ENCODE data around the gene KNDC1. TPM values are rescaled to one million over a fixed set of nuclear protein-coding genes. Genes with fewer than 3 reads are reported as not detected.

The KNDC1 gene
- total RNA-seq, 2 donors from 2014 or later = 0.59 to 1.8 TPM

DNA sequence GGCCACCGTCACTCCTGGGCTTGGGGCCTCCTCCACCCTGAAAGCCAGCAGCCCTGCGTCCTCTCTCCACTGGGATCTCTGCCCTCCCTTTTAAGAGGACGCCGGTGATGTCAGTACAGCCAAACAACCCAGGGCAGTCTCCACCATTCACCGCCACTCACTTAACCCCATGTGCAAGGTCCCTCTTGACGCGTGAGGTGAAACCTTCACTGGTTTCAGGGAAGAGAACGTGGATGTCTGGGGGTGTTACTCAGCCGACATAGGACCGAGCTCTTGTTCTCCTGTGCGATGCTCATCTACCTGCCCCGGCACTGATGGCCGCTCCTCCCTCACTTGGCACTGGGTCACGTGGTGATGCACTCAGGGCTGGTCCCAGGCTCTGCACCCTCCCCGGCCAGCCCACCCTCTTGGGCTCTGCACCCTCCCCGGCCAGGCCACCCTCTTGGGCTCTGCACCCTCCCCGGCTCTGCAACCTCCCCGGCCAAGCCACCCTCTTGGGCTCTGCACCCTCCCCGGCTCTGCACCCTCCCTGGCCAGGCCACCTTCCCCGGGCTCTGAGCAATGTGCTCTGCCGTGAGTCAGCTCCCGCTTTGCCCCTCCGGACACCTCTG lies 36.2 kb upstream of the KNDC1 start:
- H3K27ac ChIP-seq = no peak overlapping the region
- TF ChIP-seq, protein P1, sequence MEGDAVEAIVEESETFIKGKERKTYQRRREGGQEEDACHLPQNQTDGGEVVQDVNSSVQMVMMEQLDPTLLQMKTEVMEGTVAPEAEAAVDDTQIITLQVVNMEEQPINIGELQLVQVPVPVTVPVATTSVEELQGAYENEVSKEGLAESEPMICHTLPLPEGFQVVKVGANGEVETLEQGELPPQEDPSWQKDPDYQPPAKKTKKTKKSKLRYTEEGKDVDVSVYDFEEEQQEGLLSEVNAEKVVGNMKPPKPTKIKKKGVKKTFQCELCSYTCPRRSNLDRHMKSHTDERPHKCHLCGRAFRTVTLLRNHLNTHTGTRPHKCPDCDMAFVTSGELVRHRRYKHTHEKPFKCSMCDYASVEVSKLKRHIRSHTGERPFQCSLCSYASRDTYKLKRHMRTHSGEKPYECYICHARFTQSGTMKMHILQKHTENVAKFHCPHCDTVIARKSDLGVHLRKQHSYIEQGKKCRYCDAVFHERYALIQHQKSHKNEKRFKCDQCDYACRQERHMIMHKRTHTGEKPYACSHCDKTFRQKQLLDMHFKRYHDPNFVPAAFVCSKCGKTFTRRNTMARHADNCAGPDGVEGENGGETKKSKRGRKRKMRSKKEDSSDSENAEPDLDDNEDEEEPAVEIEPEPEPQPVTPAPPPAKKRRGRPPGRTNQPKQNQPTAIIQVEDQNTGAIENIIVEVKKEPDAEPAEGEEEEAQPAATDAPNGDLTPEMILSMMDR (IDR thresholded peaks at IDR 0.05) = no peak
- no peaks in the 10 kb centered on the region for H3K27me3 ChIP-seq
- H3K4me1 ChIP-seq = no peaks in the 10 kb centered on the region
- H3K36me3 ChIP-seq = no peaks in the 10 kb centered on the region
- H3K4me3 ChIP-seq = no peak overlapping the region
- no peaks in the 10 kb centered on the region for H3K9me3 ChIP-seq
- no peak for DNase-seq (ENCODE audit: low spot score)

DNA sequence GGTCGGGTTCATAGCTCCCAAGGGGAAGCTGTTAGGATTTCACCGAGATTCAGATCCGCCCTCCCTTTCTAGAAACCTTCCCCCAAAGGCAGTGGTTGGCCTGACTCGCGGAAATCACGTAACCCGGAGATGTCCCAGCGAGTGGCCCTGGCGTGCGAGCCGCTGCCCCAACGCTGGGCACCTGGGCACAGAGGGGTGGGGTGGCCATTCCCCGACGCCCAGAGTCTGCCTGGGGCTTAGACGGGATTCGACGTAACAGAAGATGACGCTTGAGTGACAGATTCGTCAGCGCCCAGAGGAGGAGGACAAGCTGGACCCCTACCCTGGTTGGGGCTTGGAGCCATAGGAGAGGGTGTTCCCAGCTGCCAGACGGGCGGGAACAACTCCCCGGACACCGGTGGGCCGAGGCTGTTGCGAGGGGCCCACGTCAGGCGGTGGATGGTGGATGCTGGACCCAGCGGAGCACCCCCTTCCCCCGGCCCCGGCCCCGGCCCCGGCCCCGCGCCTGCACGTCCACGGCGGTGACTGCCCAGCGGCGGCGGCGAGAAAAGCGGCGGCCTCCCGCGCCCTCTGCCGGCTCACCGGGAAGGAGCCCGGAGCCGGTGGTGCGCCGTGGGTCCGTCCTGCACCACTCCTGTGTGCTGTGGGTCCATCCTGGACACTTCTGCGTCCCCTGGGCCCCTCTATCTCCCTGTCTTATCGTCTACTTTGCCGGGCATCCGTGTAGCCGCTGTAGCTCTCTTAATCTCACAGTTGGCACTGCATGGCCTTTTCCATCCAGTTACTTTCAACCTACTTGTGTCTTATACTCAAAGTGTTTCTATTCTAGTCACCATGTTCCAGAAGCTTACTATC lies 35.4 kb upstream of the KNDC1 start:
- Histone ChIP-seq H3K4me1 (no peaks in the 10 kb centered on the region), H3K4me3 (no peak overlapping the region), H3K36me3 (no peaks in the 10 kb centered on the region), H3K27ac (no peak overlapping the region), H3K9me3 (no peaks in the 10 kb centered on the region), H3K27me3 (no peaks in the 10 kb centered on the region)
- TF ChIP-seq, protein P1 (IDR thresholded peaks at IDR 0.05) = peak; percentile 36 to 70
- no peak for DNase-seq (ENCODE audit: low spot score)

DNA sequence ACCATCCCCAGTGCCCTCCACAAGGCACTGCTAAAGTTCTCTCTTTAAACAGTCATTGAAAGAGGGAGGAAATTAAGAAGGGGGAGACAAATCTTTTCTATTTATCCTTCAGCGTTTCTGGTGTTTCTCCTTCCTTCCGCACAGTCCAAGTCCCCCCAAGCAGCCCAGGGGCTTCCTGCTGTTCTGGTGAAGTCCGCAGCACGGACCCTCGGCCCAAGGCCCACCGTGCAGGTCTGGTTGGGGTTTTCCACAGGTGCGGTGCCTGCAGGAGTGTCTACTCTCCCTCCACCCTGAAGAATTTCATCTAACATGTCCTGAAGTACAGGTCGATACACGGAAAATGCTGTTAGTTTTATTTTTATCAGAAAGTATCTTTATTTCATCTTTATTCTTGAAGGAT lies 34.1 kb upstream of the KNDC1 start:
- Histone ChIP-seq H3K27ac (no peak overlapping the region), H3K9me3 (no peaks in the 10 kb centered on the region), H3K36me3 (no peaks in the 10 kb centered on the region), H3K4me1 (no peaks in the 10 kb centered on the region), H3K27me3 (no peaks in the 10 kb centered on the region), H3K4me3 (no peak overlapping the region)
- TF ChIP-seq, protein P1 (IDR thresholded peaks at IDR 0.05) = no peak
- DNase-seq (ENCODE audit: low spot score) = no peak

DNA sequence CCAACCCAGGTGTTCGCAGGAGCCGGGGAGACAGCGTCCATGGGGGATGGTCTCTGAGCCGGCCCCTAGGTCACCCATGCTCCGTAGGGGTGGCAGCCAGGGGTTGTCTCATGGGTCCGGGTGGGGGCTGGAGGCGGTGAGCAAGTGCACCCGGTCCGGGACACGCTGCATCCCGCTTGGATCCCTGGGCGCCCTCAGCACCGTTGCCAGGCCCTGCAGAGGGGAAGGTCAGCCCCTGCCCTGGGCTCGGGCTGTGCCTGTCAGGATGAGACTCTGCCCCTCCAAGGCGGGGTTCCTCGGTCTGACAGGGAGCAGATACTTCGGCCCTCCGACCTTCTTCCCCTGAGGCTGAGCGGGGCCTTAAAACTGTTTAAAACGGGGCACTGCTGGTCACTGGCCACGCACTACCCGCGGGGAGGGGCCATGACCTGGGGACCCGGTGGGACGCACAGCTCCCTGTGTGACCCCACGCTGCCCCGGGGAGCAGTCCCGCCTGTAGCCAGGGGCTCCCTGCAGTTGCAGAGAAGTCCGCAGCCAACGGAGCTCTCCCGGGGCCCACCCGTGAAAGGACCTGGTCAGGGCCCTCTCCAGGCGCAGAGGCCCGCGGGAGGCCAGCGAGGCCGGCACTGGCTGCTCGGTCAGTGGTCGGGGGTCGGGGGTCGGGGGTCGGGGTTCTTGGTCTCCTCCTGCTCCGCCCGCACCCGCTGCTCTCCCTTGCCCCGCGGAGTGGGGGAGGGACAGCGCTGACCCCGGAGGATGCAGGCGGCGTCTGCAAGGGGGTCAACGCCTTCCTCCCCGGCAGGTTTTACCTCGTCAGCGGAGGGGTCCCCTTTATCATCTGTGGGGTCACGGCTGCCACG lies 33.4 kb upstream of the KNDC1 start:
- Histone ChIP-seq H3K27ac (no peak overlapping the region), H3K4me1 (no peaks in the 10 kb centered on the region), H3K36me3 (no peaks in the 10 kb centered on the region), H3K4me3 (no peak overlapping the region), H3K9me3 (no peaks in the 10 kb centered on the region), H3K27me3 (no peaks in the 10 kb centered on the region)
- TF ChIP-seq, protein P1 (IDR thresholded peaks at IDR 0.05) = no peak
- DNase-seq (ENCODE audit: low spot score) = no peak

DNA sequence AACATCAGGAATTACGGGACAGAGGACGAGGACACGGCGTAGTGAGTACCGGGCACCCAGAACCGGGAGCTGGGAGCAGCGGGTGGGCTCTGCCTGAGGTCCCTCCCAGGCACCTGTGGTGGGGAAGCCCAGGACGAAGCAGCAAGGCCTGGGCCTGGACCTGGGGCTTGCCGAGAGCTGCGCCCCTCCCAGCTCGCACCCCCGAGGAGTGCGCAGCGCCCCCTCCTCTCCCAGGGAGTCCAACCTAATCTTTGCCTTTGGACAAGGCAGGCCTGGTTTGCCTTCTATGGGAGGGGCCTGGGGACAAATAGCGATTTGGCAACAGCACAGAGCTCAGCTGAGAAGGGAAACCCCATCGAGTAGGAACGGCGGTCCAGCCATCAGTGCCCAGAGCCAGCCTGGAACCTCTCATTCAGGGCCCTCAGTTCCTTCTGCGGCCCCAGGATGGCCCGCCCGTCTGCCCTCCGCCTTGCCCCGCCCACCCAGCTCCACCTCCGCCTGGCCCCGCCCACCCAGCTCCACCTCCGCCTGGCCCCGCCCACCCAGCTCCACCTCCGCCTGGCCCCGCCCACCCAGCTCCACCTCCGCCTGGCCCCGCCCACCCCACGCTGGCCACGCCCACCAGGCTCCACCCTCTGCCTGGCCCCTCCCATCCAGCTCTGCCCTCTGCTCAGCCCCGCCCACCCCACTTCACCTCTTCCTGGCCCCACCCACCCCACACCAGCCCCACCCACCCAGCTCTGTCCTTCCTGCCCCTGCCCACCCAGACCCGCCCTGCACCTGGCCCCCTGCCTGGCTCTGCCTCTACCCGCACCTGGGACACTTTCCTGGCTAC lies 32.5 kb upstream of the KNDC1 start:
- DNase-seq (ENCODE audit: low spot score) = no peak

More for the DNA sequence above, 32.5 kb upstream of the KNDC1 start:
- TF ChIP-seq, protein P1 (IDR thresholded peaks at IDR 0.05) = no peak
- Histone ChIP-seq H3K27me3 (no peaks in the 10 kb centered on the region), H3K27ac (no peak overlapping the region), H3K36me3 (no peaks in the 10 kb centered on the region), H3K4me3 (no peak overlapping the region), H3K9me3 (no peaks in the 10 kb centered on the region), H3K4me1 (no peaks in the 10 kb centered on the region)
